ENCODE data around the gene SLC2A14.
"Not testable (repeated sequence)": the region's sequence is repeated elsewhere in the genome, so short reads cannot be mapped to it uniquely, and the experiment has no call there.

GRCh38 chr12:7850099-7850498, 22.6 kb downstream of the SLC2A14 start:
- not testable (repeated sequence) for TF ChIP-seq CTCF (IDR thresholded peaks at IDR 0.05; ENCODE audit: insufficient read depth, low read length); GABPA (IDR thresholded peaks at IDR 0.05; ENCODE audit: low read depth); POLR2AphosphoS5 (IDR thresholded peaks at IDR 0.05; ENCODE audit: low read depth)
